ENCODE measurements around the gene RIMS1.

GRCh38 chr6:72080260-72080941 is 194.1 kb downstream of the RIMS1 start:
- TF ChIP-seq CTCF (IDR thresholded peaks at IDR 0.05; ENCODE audit: low read length) = no peak
- TF ChIP-seq EZH2phosphoT487 (IDR thresholded peaks at IDR 0.05; ENCODE audit: low read length) = no peak
- TF ChIP-seq EZH2 (optimal IDR thresholded peaks at IDR 0.05; ENCODE audit: low read depth, low read length) = no peak
